NCI-H748 (cell line): ENCODE data around the gene PLCB2.
A peak's percentile ranks its signal among the peaks of the same experiment; 100 is the strongest.

Experiments
- DNase-seq: peaks from one replicate; lab custom pipeline; 2025; ENCODE audit not compliant: unreplicated experiment; lab: John Stamatoyannopoulos, UW

PLCB2 gene

DNA sequence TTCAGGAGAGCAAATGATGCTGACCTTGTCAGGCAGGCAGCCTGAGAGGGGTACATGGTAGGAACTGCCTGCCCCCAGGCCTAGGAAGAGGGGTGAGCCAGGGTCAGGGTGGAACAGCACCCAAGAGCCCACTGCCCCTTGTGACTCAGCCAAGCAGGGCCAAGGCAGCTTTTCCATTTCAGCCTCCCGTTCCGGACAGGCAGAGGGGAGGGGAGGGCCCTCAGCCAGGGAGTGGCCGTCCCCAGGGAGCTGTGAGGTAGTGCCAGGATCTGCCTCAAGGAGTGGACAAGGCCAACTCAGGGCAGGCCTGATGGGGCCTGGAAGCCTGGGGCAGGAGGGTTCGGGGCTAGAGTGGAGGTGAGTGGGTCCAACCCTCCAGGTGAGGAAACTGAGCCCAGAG is 19.8 kb downstream of the PLCB2 start:
- DNase-seq = no peak

DNA sequence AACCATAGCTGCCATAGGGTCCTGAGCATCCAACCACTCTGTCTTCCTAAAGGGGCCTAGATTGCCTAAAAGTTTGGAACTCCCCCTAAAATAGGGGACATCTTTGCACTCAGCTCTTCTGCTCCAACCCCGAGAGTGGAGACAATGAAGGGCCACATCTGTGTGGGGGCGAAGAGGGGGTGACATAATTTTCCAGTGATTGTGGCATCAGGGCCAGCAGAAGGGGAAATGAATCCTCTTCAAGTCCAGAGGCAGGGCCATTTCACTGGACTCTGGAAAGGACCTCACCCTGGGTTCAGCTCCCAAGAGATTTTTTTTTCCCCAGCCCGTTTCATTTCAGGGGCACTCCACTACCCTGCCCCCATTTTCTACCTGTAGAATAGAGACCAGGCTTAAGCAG is 20.2 kb downstream of the PLCB2 start:
- DNase-seq = no peak

DNA sequence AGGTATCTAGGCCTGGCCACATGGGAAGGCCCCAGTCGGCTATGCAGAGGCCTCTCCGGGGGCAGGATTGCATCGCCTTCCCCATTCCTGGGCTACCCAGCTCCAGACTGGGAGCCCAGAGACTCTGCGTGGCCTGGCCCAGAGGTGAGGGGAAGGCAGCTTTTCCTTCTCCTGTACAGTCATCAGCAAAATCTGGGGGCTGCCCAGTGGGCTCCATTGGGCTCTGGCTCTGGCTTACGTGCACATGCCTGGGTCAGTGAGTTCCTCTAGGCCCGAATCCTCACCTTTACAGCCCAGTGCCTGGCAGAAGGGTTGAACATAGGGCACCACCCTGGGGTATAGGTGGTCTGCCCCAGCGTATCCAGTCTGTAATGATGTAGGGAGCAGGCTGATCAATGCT is 20.9 kb downstream of the PLCB2 start:
- no peak for DNase-seq

DNA sequence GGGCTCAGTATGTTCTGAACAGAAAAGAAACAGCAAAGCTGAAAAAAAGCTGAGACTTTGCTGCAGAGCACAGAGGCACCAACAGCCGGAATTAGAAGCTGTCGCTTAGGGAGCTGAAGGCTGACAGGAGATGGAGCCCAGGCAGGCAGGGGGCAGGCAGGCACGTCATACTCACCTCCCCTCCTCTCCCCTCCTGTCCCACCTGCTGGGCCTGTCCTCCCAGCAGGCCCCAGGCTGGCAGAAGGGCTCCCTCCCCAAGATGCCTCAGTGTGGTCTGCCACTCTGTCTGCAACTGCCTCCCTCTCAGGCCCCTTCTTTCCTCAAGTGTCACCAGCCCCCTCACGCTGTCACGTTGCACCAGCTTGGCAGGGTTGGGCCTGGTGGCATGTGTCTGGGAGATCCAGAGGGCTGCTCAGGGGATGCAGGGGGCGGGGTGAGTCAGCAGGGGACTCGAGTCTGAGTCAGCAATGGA is 21.6 kb downstream of the PLCB2 start:
- no peak for DNase-seq

DNA sequence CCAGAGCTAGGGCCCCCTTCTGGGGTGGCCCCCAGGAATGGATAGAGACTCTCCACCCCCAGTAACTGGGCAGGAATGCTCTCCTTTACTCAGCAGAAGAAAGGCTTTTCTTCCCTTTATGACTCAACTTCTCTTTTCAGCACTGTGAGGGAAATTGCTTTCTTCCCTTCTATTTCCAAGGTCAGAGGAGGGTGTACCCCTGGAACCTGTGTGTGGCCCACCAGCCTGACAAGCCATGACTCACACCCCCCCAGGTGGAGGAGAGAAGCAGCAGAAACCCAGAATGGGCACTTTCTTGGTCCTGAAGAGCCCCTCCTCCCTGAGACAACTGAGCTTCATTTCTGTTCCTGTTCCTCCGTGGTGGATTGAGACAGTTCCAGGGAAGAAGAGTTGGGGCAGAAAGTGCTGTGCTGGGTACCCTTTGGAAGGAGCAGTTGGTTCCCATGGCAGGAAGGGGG is 22.2 kb downstream of the PLCB2 start:
- no peak for DNase-seq

DNA sequence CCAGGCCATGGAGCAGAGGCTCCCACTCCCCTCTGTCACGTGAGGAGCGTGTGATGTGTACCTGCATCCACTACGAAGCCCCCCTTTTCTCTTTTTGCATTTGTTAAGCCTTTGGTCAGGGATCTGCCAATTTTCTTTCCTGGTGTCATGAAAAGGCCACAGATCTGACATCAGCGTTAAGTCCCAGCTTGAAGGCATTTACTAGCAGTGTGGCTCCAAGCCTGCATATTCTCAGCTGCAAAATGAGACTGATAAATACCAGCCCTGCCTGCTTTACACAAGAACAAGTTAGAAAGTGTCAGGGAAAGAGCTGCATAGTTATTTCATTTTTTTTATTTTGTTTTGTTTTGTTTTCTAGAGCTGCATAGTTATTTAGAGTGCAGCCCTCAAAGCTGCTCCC is 22.6 kb downstream of the PLCB2 start:
- no peak for DNase-seq

DNA sequence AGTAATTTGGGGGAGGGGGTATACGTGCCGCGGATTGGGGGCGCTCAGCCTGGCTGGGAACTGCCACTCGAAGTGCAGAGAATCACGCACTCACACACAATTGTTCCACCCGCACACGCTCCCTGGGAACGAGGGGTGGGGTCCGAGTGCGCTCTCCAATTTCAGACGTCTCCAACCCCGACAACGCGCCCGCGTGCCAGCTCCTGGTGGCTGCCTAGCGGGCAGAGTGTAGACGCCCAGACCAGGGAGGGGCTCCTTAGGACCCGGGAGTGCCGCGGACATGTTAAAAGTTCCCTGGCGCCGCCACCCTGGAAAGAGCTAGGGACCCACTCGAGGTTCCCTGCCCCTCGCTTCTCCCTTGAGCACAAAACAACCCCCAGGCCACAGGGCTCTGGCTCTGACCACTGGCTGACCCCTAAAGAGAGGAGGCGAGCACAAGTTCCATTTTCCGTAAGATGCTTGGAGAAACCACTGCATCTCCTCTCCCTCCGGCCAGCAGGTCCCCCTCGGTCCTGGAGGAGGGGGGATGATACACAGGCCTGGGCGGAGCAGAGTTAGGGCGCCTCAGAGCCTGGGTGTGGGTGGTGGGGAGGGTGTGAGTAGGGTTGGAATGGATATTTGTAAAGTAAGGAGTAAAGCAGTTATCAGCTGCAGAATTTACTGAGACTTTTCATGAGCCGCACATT is 24.0 kb downstream of the PLCB2 start:
- DNase-seq = peak; percentile 24

DNA sequence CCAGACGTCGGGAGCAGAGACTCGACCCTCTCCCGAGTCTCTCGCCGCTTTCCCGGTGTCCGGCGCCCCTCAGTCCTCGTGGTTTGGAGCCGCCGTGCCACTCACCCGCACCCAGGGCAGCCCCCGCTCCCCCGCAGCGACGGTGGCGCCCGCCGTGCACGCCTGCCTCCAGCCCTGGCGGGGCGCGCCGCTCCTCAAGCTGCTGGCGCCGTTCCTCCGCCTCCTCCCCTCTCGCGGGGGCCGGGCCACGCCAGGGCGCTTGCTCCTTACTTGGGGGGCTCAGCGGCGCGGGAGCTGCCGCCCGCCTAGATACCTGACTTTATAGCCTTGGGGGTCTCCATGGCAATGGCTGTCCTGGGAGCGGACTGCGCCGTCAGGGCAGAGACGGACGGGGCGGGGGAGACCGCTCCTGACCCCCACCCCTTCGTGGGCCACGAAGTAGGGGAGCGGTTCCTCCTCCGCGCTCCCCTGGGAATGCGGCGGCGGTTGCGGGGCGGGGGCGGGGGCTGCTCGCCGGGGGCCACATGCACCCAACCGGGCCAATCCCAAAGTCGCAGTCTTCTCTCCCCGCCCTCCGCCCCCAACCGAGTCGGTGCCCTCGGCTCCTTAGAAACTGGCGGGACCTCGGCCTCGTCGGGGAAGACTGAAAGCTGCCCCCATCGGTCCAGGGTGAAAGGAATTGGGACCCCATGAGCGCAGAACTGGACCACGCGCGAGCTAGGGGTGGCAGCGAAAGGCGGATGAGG is 24.7 kb downstream of the PLCB2 start, which contains the start of gene ANKRD63:
ANKRD63 (minus strand) TSS at position 196 of the 746 bp plus-strand sequence. CDS start 478 bp downstream, outside the sequence.
- peak; percentile 32 for DNase-seq

DNA sequence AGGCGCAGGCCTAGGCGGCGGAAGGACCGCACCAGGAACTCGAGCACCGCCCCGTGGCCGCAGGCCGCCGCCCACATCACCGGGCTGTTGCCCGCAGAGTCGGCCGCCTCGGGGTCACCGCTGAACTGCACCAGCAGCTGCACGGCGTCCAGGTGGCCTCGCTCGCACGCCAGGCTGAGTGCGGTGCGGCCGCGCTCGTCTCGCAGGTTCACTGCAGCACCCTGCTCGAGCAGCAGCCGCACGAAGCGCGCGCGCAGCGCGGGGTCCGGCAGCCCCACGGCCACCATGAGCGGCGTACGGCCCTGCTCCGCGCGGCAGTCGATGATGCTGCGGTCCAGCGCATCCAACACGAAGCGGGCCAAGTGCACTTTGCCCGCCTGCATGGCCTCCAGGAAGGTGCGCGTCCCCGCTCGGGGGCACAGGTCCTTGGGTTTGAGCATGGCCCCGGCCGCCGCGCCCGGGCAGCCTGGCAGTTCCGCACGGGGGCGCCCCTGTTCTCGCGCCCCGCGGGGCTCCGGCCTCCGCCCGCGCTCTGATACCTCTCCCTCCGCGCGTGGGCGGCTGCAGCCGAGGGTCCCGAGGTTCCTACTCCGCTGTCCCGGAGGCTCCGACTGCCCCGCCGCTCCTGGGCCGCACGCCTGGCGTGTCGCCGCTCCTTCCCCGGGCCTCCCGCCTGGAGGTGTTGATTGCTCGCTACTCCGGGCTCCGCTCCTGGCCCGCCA is 25.4 kb downstream of the PLCB2 start:
- DNase-seq = peak; percentile 56

DNA sequence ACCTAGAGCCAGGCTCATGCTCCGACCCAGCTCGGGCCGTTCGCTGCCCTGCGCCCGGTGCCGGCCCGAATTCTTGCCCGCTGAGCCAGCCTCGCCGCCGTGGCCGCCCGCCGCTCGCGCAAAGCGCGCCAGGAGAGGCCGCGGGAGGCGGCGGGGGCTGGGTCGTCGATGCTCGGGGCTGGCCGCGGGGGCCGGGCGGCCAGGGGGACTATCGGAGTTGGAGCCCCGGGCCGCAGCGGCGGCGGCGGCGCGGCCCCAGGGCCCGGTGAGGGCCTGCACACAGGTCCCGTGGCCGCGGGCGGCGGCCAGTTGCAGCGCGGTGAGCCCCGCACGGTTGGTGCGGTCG is 26.0 kb downstream of the PLCB2 start:
- DNase-seq = no peak

DNA sequence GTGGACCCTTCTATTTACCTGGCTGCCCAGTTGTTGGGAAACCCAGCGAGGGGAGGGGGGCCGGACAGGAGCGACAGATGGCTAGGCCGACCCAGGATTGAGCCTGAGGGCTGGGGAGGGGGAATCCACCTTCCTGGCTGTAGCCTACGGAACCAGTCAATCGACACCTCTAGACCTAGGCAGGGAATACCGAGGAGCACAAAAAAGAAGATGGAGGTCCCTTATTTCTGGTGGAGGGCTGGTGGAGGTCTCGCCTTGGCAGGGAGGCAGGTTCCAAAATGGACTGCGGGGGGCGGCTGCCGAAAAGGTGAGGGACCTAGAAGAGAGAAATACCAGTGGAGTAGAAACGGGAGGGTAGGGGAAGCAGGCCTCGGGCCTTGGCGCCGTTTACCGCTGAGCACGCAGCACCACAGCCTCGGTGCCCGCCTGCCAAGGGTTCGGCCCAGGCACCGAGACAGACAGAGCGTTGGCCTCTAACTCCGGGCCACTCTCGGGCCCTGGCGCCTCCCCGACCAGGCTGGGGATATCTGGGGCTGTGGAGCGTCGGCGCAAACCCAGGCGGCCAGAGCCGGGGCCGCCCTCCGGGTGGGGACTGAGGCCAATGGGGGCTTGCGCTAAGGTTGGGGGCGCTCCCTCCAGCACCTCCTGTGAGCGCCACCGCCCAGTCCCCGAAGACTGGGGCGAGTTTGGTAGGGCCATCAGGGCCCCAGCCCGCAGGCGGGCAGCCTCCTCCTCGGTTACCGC is 26.5 kb downstream of the PLCB2 start:
- DNase-seq = no peak

DNA sequence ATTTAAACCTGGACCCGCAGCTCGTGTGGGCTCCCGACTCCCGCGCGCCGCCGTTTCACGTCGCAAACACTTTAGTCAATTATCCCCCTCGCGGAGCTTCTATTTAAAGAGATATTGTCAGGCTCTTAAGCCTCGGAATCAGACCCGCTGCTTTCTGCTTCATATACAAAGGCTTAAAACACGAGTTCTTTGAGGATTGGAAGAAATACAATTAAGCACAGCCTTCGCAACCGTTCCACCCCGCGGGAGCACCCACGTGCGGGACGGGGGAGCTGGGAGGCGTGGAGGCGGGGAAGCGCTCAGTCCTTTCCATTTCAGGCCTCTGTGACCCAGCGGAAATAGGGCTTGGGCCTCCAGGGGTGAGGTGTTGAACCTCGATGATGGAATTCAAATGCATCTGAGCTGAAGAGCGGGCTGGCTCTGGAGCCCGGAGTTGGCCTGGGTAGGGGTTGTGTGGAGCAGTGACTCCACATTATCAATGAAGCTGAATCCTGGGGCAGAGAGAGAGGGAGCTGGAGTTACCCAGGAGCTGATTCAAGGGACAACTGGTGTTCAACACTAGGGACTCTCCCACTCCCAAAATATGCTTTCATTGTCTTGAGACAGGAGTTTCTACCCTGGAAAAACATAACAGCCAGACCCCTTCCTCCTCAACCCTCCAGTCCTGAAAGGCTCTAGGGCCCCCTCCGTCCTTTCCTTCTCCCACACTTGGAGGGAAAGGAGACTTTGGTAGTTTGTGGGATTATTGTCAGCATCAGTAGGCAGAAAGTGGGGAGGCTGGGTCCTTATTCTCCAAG is 27.3 kb downstream of the PLCB2 start:
- DNase-seq = peak; percentile 13

DNA sequence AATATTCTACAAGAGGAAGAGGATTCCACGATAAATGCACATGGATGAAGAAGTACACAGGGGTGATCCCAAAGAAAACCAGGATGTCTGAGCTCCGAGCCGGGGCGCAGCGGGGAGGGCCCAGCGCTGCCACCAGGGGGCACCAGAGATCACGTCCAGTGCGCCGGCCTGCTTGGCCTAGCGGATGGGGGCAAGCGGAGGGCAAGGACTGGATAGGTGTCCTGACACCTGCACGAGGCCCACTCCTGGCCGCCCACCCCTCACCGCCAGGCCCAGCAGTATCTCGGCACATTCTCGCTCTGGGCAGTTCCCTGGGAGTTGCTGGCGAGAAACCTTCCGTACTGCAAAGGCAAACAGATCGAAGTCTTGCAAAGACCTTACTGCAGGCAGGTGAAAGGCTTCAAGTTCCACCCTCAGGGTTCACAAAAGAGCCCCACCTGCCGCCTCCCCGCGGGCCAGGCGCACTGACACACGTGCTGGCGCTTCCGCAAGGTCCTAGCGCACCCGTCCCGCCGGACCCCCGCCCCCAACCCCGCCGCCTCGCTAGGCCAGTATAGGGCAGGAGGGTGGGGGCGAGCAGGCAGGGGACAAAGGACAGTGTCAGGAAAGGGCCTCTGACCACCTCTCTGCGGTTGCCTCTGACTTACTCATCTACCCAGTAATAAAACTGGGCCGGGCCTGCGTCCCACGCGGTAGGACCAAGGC is 28.1 kb downstream of the PLCB2 start:
- peak; percentile 50 for DNase-seq

DNA sequence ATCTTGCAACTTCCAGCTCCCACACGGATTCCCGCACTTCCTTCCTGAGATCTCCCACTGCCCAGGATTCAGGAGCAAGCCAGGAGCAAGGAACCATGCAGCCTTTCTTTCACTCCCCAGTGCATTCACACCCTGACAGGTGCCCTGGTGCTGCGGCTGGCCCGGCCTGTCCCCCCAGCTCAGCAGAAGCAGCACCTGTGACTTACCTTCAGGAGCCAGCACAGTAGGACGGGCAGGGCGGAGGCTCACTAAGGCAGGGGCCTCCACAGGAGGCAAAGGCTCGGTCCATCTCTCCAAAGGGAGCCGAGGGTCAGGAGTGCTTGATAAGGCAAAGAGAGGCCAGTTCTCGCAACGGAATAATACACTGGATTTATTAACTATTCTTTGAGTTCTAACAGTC is 29.7 kb downstream of the PLCB2 start:
- no peak for DNase-seq

DNA sequence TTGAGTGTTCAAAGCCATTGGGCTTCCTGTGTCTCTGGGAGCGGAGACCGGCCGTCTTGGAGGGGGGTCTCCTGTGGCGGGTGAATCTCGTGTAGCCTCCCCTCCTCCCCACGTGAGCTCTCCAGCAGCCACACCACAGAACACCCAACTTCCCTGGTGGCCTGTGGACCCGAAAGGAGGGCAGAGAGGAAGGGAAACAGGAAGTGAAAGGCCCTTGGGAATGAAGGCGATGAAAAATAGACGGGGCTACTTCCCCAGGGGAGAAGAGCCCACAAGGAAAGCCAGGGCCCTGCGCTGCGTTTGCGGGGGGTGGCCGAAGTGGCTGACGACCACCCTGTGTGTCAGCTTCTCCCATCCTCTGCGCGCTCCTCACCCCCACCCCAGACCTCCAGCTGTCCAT is 30.3 kb downstream of the PLCB2 start:
- no peak for DNase-seq

DNA sequence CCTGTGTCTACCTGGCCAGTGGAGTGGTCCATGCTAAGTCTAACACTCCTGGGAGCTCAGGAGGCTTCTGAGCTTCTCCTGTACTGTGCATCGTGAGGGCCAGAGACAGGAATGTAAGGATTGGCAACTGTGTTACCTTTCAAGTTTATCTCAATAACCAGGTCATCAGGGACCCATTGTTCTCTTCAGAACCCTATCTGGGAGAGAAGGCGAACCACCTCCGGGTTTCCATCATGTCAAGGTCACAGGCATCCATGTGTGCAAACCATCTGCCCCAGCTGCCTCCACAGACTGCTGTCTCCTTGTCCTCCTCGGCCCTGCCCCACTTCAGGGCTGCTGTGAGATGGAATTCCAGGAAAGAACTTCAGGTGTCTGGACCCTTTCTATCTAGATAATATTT is 30.8 kb downstream of the PLCB2 start:
- no peak for DNase-seq

DNA sequence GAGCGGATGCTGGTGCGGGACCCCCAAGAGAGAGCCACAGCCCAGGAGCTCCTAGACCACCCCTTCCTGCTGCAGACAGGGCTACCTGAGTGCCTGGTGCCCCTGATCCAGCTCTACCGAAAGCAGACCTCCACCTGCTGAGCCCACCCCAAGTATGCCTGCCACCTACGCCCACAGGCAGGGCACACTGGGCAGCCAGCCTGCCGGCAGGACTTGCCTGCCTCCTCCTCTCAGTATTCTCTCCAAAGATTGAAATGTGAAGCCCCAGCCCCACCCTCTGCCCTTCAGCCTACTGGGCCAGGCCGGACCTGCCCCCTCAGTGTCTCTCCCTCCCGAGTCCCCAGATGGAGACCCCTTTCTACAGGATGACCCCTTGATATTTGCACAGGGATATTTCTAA is 31.8 kb downstream of the PLCB2 start:
- DNase-seq = no peak

DNA sequence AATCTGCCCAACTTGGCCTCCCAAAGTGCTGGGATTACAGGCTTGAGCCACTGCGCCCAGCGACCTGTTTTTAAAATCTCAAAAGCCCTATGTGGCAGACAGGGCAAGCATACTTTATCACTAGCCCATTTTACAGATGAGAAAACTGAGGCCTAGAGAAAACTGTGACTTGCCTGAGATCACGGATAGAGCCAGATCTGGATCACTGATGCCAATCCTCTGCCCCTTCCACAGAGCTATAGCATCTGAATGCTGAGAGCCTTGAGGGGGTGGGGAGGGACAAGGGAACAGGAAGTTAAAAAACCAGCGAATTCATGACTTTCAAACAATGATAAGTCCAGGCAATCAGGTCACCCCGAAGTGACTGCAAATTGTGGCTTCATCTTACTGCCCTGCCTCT is 32.2 kb downstream of the PLCB2 start:
- DNase-seq = no peak

DNA sequence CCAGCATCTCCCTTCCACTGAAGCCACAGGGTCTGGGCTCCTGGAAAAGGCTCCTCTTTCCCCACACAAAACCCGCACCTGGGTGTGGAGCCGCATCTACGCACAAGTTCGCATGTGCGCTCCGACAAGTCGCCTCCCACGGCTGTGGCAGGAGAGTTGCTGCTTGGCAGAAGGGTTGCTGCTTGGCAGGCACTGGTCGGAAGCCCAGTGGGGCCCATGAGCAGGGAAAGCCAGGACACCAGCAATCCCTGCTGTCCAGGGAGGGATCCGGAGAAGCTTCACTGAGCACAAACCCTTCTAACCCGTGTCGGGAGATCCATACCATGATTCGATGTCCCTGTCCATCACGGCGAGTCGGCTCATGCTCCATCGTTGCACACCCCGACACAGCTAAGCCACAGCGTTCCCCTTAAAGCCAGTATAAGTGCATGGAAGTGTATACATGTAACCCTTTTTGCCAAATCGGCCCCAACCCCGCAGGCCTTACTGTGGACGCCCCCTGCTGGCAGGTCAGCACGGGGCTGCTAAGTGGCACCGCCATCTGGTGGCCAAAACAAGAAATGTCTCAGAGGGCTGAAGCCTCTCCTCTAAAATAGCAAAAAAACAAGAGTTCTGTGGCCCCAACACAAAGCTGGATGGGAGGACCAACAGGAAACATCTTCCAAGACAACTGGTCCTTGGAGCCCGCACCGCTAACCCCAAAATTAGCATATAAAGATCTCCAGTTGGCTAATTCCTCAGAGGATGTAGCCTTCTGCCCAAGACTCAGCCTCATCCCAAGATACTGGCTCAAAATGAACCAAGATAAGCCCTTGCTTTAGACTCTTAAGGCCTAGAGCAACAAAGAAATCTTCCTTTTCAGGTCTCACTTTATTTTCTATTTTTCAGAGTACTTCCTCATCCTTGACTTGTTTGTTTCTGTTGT is 33.1 kb downstream of the PLCB2 start:
- DNase-seq = peak; percentile 69
